Smooth muscle cell (in vitro differentiated cells): ENCODE measurements around the gene ZNF584. TPM values are rescaled to one million over a fixed set of nuclear protein-coding genes. Genes with fewer than 3 reads are reported as not detected.

Experiments
- DNase-seq: peaks from one replicate; lab custom pipeline; 2025; ENCODE audit not compliant: unreplicated experiment; lab: John Stamatoyannopoulos, UW
- H2AFZ ChIP-seq: fragments of 200-600 bp; sonication (generic); 2 replicates; pipeline ENCODE4 v1.6.0; 2016; ENCODE audit warnings: antibody characterized with exemption, low read depth, mild to moderate bottlenecking
- H3F3A ChIP-seq: fragments of 200-600 bp; sonication (generic); 2 replicates; pipeline ENCODE4 v1.6.0; 2017; ENCODE audit warnings: antibody characterized with exemption, low read depth
- H3K27ac ChIP-seq: fragments of 200-600 bp; sonication (generic); 2 replicates; pipeline ENCODE4 v1.5.1; 2016; ENCODE audit warnings: low read depth, mild to moderate bottlenecking
- H3K27me3 ChIP-seq: fragments of 200-600 bp; sonication (generic); 2 replicates; pipeline ENCODE4 v1.6.1; 2016; ENCODE audit warnings: low read depth, mild to moderate bottlenecking
- H3K36me3 ChIP-seq: fragments of 200-600 bp; sonication (generic); 2 replicates; pipeline ENCODE4 v1.5.1; 2016; ENCODE audit warnings: low read depth
- H3K4me1 ChIP-seq: fragments of 200-600 bp; sonication (generic); 2 replicates; pipeline ENCODE4 v1.5.1; 2016; ENCODE audit warnings: low read depth
- H3K4me2 ChIP-seq: fragments of 200-600 bp; sonication (generic); 2 replicates; pipeline ENCODE4 v1.6.0; 2016; ENCODE audit warnings: mild to moderate bottlenecking
- H3K4me3 ChIP-seq: fragments of 200-600 bp; sonication (generic); 2 replicates; pipeline ENCODE4 v1.5.1; 2016; ENCODE audit warnings: mild to moderate bottlenecking
- H3K79me2 ChIP-seq: fragments of 200-600 bp; sonication (generic); 2 replicates; pipeline ENCODE4 v1.6.0; 2016; ENCODE audit warnings: low read depth, mild to moderate bottlenecking
- H3K9ac ChIP-seq: fragments of 200-600 bp; sonication (generic); 2 replicates; pipeline ENCODE4 v1.6.0; 2016; ENCODE audit warnings: low read depth
- H3K9me3 ChIP-seq: fragments of 200-600 bp; sonication (generic); replicated peaks from 2 replicates; pipeline ENCODE4 v1.5.1; 2016; ENCODE audit warnings: low read depth
- H4K20me1 ChIP-seq: fragments of 200-600 bp; sonication (generic); 2 replicates; pipeline ENCODE4 v1.6.0; 2016; ENCODE audit warnings: low read depth
- WGBS: methylation state at CpG from one replicate; pipeline ENCODE4 v1.1.7; 2016; ENCODE audit warnings: low lambda C conversion rate; 5-methylcytosine and 5-hydroxymethylcytosine counted together
- polyA plus RNA-seq: library from polyadenylated mRNA; unstranded; fragments of >200 nt; fragmentation: Nextera tagmentation; extraction: Ambion mirVana; gene quantifications from 2 replicates; pipeline ENCODE4 v1.2.1, GENCODE V29; 2016
- total RNA-seq: library from RNA; depleted of rRNA; stranded (reverse); fragments of >200 nt; gene quantifications from 2 replicates; pipeline ENCODE4 v1.2.3, GENCODE V29; 2014
- TF ChIP-seq, protein P1 (sequence below): fragments of 200-600 bp; sonication (generic); IDR thresholded peaks from 2 replicates; pipeline ENCODE4 v1.5.1; 2017; ENCODE audit warnings: borderline replicate concordance, mild to moderate bottlenecking, antibody characterized with exemption; ENCODE audit not compliant: insufficient read depth, poor library complexity, severe bottlenecking

ZNF584 gene
- total and polyA plus RNA-seq, 2 experiments from 2014 or later = 5.0 to 12.7 TPM

DNA sequence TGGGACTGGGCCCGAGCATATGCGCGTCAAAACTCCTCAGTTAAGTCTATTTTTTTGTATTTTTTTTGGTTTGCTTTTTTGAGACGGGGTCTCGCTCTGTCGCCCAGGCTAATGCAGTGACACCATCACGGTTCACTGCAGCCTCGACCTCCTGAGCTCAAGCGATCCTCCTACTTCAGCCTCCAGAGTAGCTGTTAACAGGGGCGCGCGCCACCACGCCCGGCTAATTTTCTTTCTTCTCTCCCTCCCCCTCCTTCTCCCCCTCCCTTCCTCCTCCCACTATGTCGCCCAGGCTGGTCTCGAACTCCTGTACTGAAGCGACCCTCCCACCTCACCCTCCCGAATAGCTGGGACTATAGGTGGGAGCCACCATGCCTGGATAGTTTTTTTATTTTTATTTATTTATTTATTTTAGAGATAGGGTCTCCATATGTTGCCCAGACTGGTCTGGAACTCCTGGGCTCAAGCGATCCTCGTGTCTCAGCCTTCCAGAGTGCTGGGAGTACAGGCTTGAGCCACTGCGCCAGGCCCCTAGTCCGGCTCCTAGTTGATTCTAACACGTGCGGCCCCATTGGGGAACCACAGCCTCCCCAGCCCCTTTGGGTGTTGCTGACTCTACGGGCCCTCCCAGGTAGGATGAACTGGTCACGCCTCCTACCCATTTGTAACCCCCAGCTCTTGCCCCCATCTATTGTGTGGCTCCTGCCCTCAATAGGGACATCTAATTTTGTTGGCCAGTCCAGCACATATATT, 26.8 kb upstream of the ZNF584 start:
- Histone ChIP-seq H3K79me2 (peaks cover 12% of the 10 kb centered on the region), H3K9me3 (no peaks in the 10 kb centered on the region), H3K4me3 (peak overlapping the region; percentile 90), H3K27ac (peak overlapping the region; percentile 89), H3K4me1 (peaks cover 13% of the 10 kb centered on the region), H3K36me3 (no peaks in the 10 kb centered on the region), H3F3A (no peaks in the 10 kb centered on the region), H2AFZ (peak overlapping the region; percentile 51), H4K20me1 (no peaks in the 10 kb centered on the region), H3K4me2 (peak overlapping the region; percentile 89), H3K27me3 (no peaks in the 10 kb centered on the region), H3K9ac (peak overlapping the region; percentile 97)
- WGBS = 46% methylated on average over 23 of the region's 26 CpGs
- TF ChIP-seq, protein P1, sequence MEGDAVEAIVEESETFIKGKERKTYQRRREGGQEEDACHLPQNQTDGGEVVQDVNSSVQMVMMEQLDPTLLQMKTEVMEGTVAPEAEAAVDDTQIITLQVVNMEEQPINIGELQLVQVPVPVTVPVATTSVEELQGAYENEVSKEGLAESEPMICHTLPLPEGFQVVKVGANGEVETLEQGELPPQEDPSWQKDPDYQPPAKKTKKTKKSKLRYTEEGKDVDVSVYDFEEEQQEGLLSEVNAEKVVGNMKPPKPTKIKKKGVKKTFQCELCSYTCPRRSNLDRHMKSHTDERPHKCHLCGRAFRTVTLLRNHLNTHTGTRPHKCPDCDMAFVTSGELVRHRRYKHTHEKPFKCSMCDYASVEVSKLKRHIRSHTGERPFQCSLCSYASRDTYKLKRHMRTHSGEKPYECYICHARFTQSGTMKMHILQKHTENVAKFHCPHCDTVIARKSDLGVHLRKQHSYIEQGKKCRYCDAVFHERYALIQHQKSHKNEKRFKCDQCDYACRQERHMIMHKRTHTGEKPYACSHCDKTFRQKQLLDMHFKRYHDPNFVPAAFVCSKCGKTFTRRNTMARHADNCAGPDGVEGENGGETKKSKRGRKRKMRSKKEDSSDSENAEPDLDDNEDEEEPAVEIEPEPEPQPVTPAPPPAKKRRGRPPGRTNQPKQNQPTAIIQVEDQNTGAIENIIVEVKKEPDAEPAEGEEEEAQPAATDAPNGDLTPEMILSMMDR = no peak
- no peak for DNase-seq

DNA sequence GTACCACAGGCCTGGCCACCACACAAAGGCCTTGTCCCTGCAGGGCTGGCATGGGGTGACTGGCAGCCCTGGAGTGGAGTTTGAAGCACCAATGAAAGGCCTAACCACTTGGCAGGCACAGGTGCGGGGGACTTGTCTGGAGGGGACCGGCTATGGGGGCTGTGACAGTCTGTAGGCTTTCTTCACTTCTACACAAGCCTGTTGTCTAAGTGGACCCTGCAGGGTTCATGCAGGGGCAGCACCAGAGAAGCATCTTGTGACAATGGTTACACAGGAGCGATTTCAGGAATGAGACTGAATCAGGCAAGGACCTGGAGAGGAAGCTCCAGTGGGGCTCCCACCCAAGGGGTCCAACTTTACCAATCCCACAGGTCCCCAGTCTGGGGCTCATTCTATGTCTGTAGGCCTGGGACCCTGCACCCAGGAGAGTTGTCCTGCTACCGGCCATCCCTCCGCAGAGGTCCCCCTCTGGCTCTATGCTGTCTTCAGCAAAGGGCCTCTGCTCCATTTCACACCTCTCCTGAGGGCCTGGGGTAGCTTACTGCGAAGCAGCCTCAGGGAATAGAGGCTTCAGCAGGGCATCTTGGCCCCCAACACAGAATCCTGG, 25.3 kb upstream of the ZNF584 start:
- peaks cover 10% of the 10 kb centered on the region for H4K20me1 ChIP-seq
- peaks cover 17% of the 10 kb centered on the region for H3K4me1 ChIP-seq
- H3K4me2 ChIP-seq = no peak overlapping the region
- DNase-seq = no peak
- no peak overlapping the region for H3K27ac ChIP-seq
- H3K9me3 ChIP-seq = no peaks in the 10 kb centered on the region
- H3K79me2 ChIP-seq = peaks cover 21% of the 10 kb centered on the region
- H3K4me3 ChIP-seq = no peak overlapping the region
- WGBS = 94% methylated on average over 6 of the region's 6 CpGs
- no peaks in the 10 kb centered on the region for H3F3A ChIP-seq
- no peaks in the 10 kb centered on the region for H3K36me3 ChIP-seq
- no peak overlapping the region for H2AFZ ChIP-seq
- H3K9ac ChIP-seq = no peak overlapping the region
- TF ChIP-seq, protein P1 = no peak
- H3K27me3 ChIP-seq = no peaks in the 10 kb centered on the region

DNA sequence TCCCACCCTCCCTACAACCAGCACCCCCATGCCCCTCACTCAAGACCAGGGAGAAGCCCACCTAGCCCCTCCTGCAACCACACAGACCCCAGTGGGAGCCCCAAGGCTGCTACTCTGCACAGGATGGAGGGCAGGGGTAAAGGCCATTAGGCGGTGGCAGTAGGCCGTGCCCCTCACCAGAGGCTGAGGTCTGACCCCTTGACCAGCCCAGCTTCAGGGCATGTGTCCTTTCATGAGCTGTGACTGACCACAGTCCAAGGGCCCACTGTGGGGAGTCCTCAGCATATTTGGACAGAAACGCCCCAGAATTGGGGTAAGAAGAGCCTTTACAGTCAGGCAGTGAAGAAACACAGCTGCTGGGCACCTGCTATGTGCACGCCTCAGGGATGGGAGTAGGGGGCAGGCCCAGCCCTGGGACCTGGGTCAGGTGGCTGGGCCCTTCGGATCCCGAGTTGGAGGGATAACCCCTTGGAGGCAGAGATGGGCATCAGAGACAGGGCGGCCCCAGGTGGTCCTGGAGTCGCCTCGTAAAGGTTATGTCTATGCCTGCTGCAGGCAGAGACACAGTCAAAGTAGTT, 23.0 kb upstream of the ZNF584 start:
- peaks cover 30% of the 10 kb centered on the region for H4K20me1 ChIP-seq
- peak overlapping the region; percentile 68 for H3K4me3 ChIP-seq
- no peak overlapping the region for H2AFZ ChIP-seq
- H3K79me2 ChIP-seq = peaks cover 44% of the 10 kb centered on the region
- H3K27ac ChIP-seq = peak overlapping the region; percentile 91
- 94% methylated on average over 9 of the region's 9 CpGs for WGBS
- H3K9me3 ChIP-seq = no peaks in the 10 kb centered on the region
- peaks cover 20% of the 10 kb centered on the region for H3K4me1 ChIP-seq
- no peaks in the 10 kb centered on the region for H3K36me3 ChIP-seq
- peak overlapping the region; percentile 88 for H3K9ac ChIP-seq
- DNase-seq = no peak
- H3K27me3 ChIP-seq = no peaks in the 10 kb centered on the region
- H3K4me2 ChIP-seq = peak overlapping the region; percentile 99
- H3F3A ChIP-seq = no peaks in the 10 kb centered on the region
- TF ChIP-seq, protein P1 = no peak
